SJCRH30 (cell line): Measurements from ENCODE around the gene GRB10. TPM values are rescaled to one million over a fixed set of nuclear protein-coding genes. Genes with fewer than 3 reads are reported as not detected.
"Not testable (repeated sequence)": the region's sequence is repeated elsewhere in the genome, so short reads cannot be mapped to it uniquely, and the experiment has no call there.

Experiments
- DNase-seq, 2 experiments: peaks; one replicate each; pipeline ENCODE4 v3.0.0-alpha.2; 2015 to 2020
- H3K27ac ChIP-seq: fragments of 250-450 bp; sonication (Bioruptor Pico); 2 replicates; pipeline ENCODE4 v1.5.1; 2020; ENCODE audit warnings: mild to moderate bottlenecking, moderate library complexity
- H3K27me3 ChIP-seq: fragments of 250-450 bp; sonication (Bioruptor Pico); 2 replicates; pipeline ENCODE4 v1.5.1; 2020; ENCODE audit warnings: mild to moderate bottlenecking, moderate library complexity
- H3K36me3 ChIP-seq: fragments of 250-450 bp; sonication (Bioruptor Pico); 2 replicates; pipeline ENCODE4 v1.5.1; 2020; ENCODE audit warnings: mild to moderate bottlenecking, moderate library complexity
- H3K4me1 ChIP-seq: fragments of 250-450 bp; sonication (Bioruptor Pico); 2 replicates; pipeline ENCODE4 v1.5.1; 2020; ENCODE audit warnings: mild to moderate bottlenecking, moderate library complexity
- H3K4me3 ChIP-seq: fragments of 250-450 bp; sonication (Bioruptor Pico); 2 replicates; pipeline ENCODE4 v1.5.1; 2020; ENCODE audit warnings: mild to moderate bottlenecking, moderate library complexity
- H3K9me3 ChIP-seq: fragments of 250-450 bp; sonication (Bioruptor Pico); replicated peaks from 2 replicates; pipeline ENCODE4 v1.5.1; 2020; ENCODE audit warnings: mild to moderate bottlenecking, moderate library complexity
- total RNA-seq: library from RNA; depleted of rRNA; stranded (reverse); fragments of >200 nt; shearing (Covaris generic); gene quantifications from 2 replicates; pipeline ENCODE4 v1.2.3, GENCODE V29; 2014; rRNA removed

GRB10 gene
- total RNA-seq, 1 experiment from 2014 or later = 0.95 TPM

GRCh38 chr7:50553973-50554372 is 228.7 kb downstream of the GRB10 start:
- no peaks in the 10 kb centered on the region for H3K4me1 ChIP-seq
- no peak overlapping the region for H3K4me3 ChIP-seq

GRCh38 chr7:50552921-50553320 is 229.8 kb downstream of the GRB10 start:
- no peaks in the 10 kb centered on the region for H3K9me3 ChIP-seq
- peak; percentile 26 to 47 for DNase-seq
- H3K4me3 ChIP-seq = no peak overlapping the region
- H3K27ac ChIP-seq = no peak overlapping the region
- H3K27me3 ChIP-seq = peaks cover 13% of the 10 kb centered on the region; the same call in 1 of the 2 replicates
- no peaks in the 10 kb centered on the region for H3K36me3 ChIP-seq
- H3K4me1 ChIP-seq = no peaks in the 10 kb centered on the region

More at GRCh38 chr7:50553973-50554372, 228.7 kb downstream of the GRB10 start:
- H3K9me3 ChIP-seq = no peaks in the 10 kb centered on the region
- H3K27me3 ChIP-seq = peaks cover 9% of the 10 kb centered on the region; the same call in 1 of the 2 replicates
- DNase-seq = no peak
- no peaks in the 10 kb centered on the region for H3K36me3 ChIP-seq
- no peak overlapping the region for H3K27ac ChIP-seq

- no peaks in the 10 kb centered on the region for H3K36me3 ChIP-seq
These were observed 230.6 kb downstream of the GRB10 start for GRCh38 chr7:50552139-50552538.

GRCh38 chr7:50545613-50546012 is 237.1 kb downstream of the GRB10 start:
- DNase-seq, H3K4me1 ChIP-seq, H3K27ac ChIP-seq, H3K36me3 ChIP-seq, H3K4me3 ChIP-seq, H3K27me3 ChIP-seq, H3K9me3 ChIP-seq: not testable (repeated sequence)

More at GRCh38 chr7:50552139-50552538, 230.6 kb downstream of the GRB10 start:
- Histone ChIP-seq H3K4me1 (no peaks in the 10 kb centered on the region), H3K9me3 (no peaks in the 10 kb centered on the region), H3K27ac (no peak overlapping the region), H3K4me3 (no peak overlapping the region), H3K27me3 (peaks cover 8% of the 10 kb centered on the region; the same call in 1 of the 2 replicates)
- no peak for DNase-seq

DNA sequence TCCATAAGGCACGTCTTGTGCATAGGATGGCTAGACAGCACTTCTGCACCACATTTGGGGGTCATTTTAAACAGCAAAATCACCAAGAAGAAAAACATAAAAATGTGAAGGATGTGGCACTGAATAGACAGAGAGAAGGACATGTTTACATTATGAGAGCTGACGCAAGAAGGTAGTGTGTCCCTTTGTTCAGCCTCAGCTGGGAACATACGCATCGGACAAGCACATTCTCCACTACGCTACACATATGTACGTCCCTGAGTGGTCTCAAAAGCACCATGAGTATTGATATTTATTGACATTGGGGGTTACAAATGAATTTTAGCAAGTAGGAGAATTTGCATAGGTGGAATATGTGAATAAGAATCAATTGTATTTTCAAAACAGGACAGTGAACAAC is 237.7 kb downstream of the GRB10 start:
- Histone ChIP-seq H3K36me3 (no peaks in the 10 kb centered on the region), H3K4me3 (no peak overlapping the region), H3K9me3 (no peaks in the 10 kb centered on the region), H3K27me3 (peaks cover 8% of the 10 kb centered on the region), H3K4me1 (no peaks in the 10 kb centered on the region), H3K27ac (no peak overlapping the region)
- DNase-seq = no peak

GRCh38 chr7:50543776-50544442 is 238.8 kb downstream of the GRB10 start:
- H3K9me3 ChIP-seq = no peaks in the 10 kb centered on the region
- DNase-seq = no peak
- H3K27me3 ChIP-seq = peaks cover 8% of the 10 kb centered on the region
- no peak overlapping the region for H3K27ac ChIP-seq
- no peak overlapping the region for H3K4me3 ChIP-seq
- no peaks in the 10 kb centered on the region for H3K4me1 ChIP-seq
- no peaks in the 10 kb centered on the region for H3K36me3 ChIP-seq

DNA sequence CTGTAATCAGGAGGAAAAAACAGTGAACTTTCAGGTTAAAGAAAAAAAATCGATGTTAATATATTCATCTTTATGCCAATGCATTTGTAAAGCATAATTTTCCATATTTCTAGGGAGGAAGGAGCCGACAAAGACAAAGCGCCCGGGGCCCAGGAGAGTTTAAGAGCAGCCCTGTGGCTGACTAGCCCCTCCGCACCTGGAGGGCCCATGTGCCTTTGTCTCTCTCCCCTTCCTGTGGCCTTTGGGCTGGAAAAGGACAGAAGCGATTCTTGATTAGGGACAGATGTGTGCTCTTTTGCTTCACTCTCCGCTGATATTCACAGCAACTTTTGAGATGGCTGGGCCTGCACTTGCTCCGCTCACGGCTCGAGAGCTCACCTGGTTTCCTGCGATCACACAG is 240.6 kb downstream of the GRB10 start:
- H3K9me3 ChIP-seq = no peaks in the 10 kb centered on the region
- H3K27ac ChIP-seq = no peak overlapping the region
- peaks cover 4% of the 10 kb centered on the region for H3K27me3 ChIP-seq
- no peaks in the 10 kb centered on the region for H3K36me3 ChIP-seq
- H3K4me1 ChIP-seq = no peaks in the 10 kb centered on the region
- H3K4me3 ChIP-seq = no peak overlapping the region
- no peak for DNase-seq

DNA sequence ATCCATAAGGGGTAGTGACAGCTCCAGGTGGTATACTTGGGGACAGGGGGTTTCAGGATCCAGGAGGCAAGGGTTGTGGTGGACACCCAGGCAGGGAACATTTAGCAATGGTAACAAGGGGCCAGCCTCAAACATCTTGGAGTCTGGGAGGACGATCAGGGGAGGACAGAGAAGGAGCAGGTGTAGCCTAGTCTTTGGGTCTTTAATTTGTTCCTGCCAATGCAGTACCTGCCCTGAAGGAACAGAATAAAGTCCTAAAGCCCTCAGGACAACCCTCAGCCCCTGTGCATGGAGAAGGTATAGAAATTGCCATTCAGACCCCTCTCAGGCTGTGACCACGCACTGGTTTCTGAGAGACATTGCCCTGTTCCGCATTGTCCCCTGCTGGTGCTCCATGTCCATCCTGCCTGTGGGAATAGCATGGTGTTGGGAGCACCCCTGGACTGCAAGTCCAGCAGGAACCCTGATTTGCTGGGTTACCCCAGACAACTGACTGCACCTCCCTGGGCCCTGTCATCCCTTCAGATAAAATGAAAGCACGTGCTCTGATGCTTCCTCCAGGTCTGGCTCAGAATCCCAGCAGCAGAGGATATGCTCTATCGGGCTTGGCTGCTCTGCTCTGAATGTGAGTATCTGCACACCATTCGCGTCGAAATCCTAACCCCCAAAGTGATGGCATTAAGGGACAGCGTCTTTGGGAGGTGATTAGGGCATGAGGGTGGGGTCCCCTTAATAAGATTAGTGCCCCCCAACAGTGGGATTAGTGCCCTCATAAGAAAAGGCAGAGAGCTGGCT is 241.7 kb downstream of the GRB10 start:
- Histone ChIP-seq H3K27me3 (peaks cover 4% of the 10 kb centered on the region; the same call in 1 of the 2 replicates), H3K4me3 (no peak overlapping the region)

More for the DNA sequence above, 241.7 kb downstream of the GRB10 start:
- no peaks in the 10 kb centered on the region for H3K4me1 ChIP-seq
- no peaks in the 10 kb centered on the region for H3K36me3 ChIP-seq
- DNase-seq = no peak
- H3K9me3 ChIP-seq = no peaks in the 10 kb centered on the region
- no peak overlapping the region for H3K27ac ChIP-seq

Other genes with a start within 250 kb of the GRB10 start
- not detected in 2 replicates for gene DDC, start 217.5 kb downstream of the GRB10 start, total RNA-seq